Lower leg skin (tissue), 4 donors: ENCODE results near the gene C19orf47. TPM values are rescaled to one million over a fixed set of nuclear protein-coding genes. Genes with fewer than 3 reads are reported as not detected.

Source experiments
- DNase-seq, 2 donors: peaks; one replicate each; pipeline ENCODE4 v3.0.0-alpha.2; 2019; ENCODE audit warnings: low spot score in 2 of 2
- H3K4me3 ChIP-seq: fragments of 200-600 bp; sonication (generic); 2 replicates; pipeline ENCODE4 v1.5.1; 2017; ENCODE audit warnings: mild to moderate bottlenecking, low read depth; ENCODE audit not compliant: poor library complexity, severe bottlenecking
- POLR2A ChIP-seq, 2 donors: fragments of 450-650 bp; IDR thresholded peaks; one replicate each; pipeline ENCODE4 v1.6.1; 2016 to 2017; ENCODE audit warnings: antibody characterized with exemption in 2 of 2, mild to moderate bottlenecking in 1 of 2, moderate library complexity in 1 of 2
- WGBS, 2 donors: methylation state at CpG; one replicate each; pipeline ENCODE4 v1.1.5; 2018; 5-methylcytosine and 5-hydroxymethylcytosine counted together
- intact Hi-C: fragments of 100-400 bp; cut with DNase I; formaldehyde crosslinking; loops from one replicate; pipeline ENCODE4 v1.15.0; 2023; ENCODE audit warnings: low total_unique reads
- total RNA-seq, 4 donors: library from RNA; depleted of rRNA; stranded (reverse); fragments of >200 nt; gene quantifications; one replicate each; pipeline ENCODE4 v1.1.0, GENCODE V29; 2016
- TF ChIP-seq, protein P1 (sequence below), 3 donors: fragments of 450-650 bp; IDR thresholded peaks; one replicate each; pipeline ENCODE4 v1.5.1; 2016; ENCODE audit warnings: antibody characterized with exemption in 3 of 3, mild to moderate bottlenecking in 3 of 3, moderate library complexity in 2 of 3

C19orf47 gene
- total RNA-seq, 4 donors from 2014 or later, result 10.5 to 29.5 (median 13.1) TPM

DNA sequence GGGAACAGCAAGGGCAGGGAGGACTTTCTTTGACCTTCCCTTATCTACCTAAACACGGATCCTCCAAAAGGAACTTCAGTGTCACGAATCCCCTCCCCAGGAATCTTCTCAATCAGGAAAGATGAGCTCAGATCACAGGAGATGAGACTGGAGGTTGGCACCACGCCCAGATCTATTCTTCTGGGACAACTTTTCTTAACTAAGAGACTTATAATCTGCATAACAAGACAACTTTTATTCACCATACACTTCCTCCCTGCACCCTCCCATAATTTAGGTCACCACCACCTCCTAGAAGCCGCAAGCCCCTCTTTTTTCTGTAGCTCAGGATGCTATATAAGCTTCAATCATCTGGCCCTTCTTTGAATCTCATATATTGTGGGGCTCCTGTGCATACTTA, 43.9 kb downstream of the C19orf47 start:
- intact Hi-C loops, result no loop called here
- no peak for DNase-seq
- no peak overlapping the region for H3K4me3 ChIP-seq
- WGBS, 2 donors, result 43% methylated on average over 4 of the region's 4 CpGs
- TF ChIP-seq, protein P1, sequence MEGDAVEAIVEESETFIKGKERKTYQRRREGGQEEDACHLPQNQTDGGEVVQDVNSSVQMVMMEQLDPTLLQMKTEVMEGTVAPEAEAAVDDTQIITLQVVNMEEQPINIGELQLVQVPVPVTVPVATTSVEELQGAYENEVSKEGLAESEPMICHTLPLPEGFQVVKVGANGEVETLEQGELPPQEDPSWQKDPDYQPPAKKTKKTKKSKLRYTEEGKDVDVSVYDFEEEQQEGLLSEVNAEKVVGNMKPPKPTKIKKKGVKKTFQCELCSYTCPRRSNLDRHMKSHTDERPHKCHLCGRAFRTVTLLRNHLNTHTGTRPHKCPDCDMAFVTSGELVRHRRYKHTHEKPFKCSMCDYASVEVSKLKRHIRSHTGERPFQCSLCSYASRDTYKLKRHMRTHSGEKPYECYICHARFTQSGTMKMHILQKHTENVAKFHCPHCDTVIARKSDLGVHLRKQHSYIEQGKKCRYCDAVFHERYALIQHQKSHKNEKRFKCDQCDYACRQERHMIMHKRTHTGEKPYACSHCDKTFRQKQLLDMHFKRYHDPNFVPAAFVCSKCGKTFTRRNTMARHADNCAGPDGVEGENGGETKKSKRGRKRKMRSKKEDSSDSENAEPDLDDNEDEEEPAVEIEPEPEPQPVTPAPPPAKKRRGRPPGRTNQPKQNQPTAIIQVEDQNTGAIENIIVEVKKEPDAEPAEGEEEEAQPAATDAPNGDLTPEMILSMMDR (IDR thresholded peaks at IDR 0.05), result no peak
- no peak for TF ChIP-seq POLR2A (IDR thresholded peaks at IDR 0.05)

DNA sequence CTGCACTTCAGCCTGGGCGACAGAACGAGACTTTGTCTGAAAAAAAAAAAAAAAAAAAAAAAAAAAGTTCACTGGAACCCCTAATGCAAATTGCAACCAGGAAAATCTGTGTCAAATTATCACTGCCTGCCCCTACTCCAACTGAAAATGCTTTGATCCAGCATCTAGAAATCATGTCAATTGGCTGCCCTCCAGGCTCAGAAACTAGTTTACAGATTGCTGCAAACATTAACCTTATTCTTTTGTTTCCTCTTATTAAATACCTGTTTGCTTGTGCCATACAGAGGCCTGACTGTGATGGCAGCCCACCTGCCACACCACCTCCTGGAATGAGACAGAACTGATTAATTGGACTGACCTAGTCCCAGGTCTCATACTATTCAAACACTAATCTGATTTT, 44.4 kb downstream of the C19orf47 start:
- 18 to 63% methylated on average over 2 of the region's 2 CpGs for WGBS, 2 donors
- TF ChIP-seq, protein P1 (IDR thresholded peaks at IDR 0.05), result no peak
- TF ChIP-seq POLR2A (IDR thresholded peaks at IDR 0.05), result no peak
- DNase-seq, result no peak
- no peak overlapping the region for H3K4me3 ChIP-seq
- intact Hi-C loops, result no loop called here

DNA sequence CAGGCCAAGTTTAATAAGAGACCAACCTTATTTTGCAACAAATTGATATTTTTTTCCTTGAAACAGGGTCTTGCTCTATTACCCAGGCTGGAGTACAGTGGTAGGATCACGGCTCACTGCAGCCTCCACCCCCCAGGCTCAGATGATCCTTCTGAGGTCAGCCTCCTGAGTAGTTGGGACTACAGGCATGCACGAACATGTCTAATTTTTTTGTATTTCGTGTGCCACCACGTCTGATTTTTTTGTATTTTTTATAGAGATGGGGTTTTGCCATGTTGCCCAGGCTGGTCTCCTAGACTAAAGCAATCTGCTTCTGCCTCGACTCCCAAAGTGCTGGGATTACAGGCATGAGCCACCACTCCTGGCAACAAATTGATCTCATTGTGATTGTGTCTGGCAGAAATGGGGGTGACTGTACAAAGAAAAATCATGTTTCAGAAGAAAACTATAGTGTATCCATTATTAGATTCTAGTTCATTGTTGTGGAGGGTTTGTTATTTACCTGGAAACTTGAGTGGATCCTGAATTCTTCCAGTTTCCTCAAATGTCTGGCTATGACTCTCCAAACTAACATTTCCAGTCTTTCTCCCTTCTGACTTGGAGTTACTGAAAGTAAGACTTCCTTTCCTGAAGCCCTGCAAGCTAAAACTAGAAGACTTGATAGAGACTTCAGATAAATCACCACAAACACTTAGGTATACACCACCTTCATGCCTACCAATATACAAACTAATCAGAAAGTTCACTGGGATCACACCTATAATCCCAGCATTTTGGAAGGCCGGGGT, 45.8 kb downstream of the C19orf47 start:
- intact Hi-C loops, result no loop called here
- 47 to 59% methylated on average over 6 of the region's 6 CpGs for WGBS, 2 donors
- no peak for TF ChIP-seq POLR2A (IDR thresholded peaks at IDR 0.05)
- TF ChIP-seq, protein P1 (IDR thresholded peaks at IDR 0.05), result no peak
- DNase-seq, result no peak
- no peak overlapping the region for H3K4me3 ChIP-seq

DNA sequence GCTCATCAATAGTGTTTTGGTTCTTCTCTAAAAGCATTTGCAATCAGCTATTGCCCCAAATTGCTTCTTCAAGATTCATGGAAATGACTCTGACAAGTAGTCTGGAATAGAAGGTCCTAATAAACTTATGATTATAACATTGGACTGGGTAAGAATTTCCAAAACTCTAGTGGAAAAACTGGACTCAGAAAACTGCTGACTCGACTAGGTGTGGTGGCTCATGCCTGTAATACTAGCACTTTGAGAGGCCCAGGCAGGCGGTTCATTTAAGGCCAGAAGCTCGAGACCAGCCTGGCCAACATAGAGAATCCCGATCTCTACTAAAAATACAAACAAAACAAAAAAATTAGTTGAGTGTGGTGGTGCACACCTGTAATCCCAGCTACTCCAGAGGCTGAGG, 47.5 kb downstream of the C19orf47 start:
- intact Hi-C loops, result no loop called here
- WGBS, 2 donors, result 86 to 89% methylated on average over 4 of the region's 4 CpGs
- no peak for TF ChIP-seq POLR2A (IDR thresholded peaks at IDR 0.05)
- TF ChIP-seq, protein P1 (IDR thresholded peaks at IDR 0.05), result no peak
- no peak overlapping the region for H3K4me3 ChIP-seq
- DNase-seq, result no peak

DNA sequence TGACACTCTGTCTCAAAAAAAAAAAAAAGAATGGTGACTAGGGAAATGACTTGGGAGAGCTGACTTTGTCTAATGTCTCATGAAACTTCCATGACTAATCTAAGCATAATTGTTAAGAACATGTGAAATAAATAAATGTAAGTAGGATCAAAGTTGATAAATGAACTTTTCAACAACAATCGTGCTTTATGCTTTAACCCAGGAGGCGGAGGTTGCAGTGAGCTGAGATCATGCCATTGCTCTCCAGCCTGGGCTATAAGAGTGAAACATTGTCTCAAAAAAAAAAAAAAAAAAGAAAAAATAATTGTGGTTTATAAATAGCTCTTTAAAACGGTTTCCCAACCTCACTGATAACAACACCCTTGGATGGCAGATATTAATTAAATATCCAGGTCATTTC, 50.2 kb downstream of the C19orf47 start:
- TF ChIP-seq POLR2A (IDR thresholded peaks at IDR 0.05), result no peak
- TF ChIP-seq, protein P1 (IDR thresholded peaks at IDR 0.05), result no peak
- intact Hi-C loops, result no loop called here
- H3K4me3 ChIP-seq, result no peak overlapping the region
- WGBS, 2 donors, result 58% methylated on average over 3 of the region's 3 CpGs
- DNase-seq, result no peak

DNA sequence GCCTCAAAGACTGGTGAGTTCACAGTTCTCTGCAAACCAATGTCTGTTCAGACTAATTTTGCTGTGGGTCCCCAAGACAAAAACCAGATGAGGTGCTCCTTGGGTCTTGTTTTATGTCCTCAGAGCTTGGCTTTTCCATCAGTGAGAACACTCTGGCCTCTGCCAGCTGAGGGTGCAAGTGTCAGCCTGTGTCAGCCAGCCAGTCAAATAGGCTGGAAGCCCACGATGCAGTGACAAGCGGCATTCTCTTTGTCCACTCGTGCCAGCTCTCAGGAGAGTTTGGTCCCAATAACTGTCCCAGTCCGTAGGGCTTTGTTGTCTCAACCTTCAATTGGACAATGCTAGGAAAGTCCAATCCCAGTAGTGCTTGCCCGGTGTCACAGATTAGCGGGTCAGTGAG, 53.6 kb downstream of the C19orf47 start:
- TF ChIP-seq, protein P1 (IDR thresholded peaks at IDR 0.05), result no peak
- TF ChIP-seq POLR2A (IDR thresholded peaks at IDR 0.05), result no peak
- intact Hi-C loops, result no loop called here
- H3K4me3 ChIP-seq, result no peak overlapping the region
- WGBS, 2 donors, result 88 to 91% methylated on average over 6 of the region's 6 CpGs
- no peak for DNase-seq
